D721Med (cell line): ENCODE measurements around the gene LPCAT2.
"Not testable (repeated sequence)": the region's sequence is repeated elsewhere in the genome, so short reads cannot be mapped to it uniquely, and the experiment has no call there.

Source experiments
- DNase-seq: peaks from one replicate; pipeline ENCODE4 v3.0.0; 2011; ENCODE audit warnings: low spot score; ENCODE audit not compliant: insufficient read length
- FAIRE-seq: peaks from 2 replicates; lab custom pipeline; 2011; peaks lifted over from hg19 to GRCh38; lab: Jason Lieb, UNC
- CTCF ChIP-seq: IDR thresholded peaks from 2 replicates; pipeline ENCODE4 v1.5.1; 2012; ENCODE audit warnings: mild to moderate bottlenecking, control low read depth; ENCODE audit not compliant: insufficient read depth; ENCODE audit errors: missing control alignments

Gene LPCAT2

DNA sequence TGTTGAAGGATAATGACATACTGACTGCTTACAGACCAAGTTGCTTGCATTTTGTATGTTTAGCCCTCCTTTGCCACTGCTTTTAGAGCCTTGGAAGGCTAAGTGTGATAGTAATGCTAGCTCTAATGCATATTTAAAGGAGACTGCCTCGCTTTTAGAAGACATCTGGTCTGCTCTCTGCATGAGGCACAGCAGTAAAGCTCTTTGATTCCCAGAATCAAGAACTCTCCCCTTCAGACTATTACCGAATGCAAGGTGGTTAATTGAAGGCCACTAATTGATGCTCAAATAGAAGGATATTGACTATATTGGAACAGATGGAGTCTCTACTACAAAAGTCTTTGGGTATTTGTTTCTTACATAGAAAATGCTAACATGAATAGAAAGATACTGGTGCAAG lies 76.8 kb downstream of the LPCAT2 start:
- FAIRE-seq (no peak), DNase-seq (no peak)
- TF ChIP-seq CTCF = no peak

GRCh38 chr16:55588799-55589198 lies 79.9 kb downstream of the LPCAT2 start:
- DNase-seq = no peak
- TF ChIP-seq CTCF = no peak
- FAIRE-seq = no peak

DNA sequence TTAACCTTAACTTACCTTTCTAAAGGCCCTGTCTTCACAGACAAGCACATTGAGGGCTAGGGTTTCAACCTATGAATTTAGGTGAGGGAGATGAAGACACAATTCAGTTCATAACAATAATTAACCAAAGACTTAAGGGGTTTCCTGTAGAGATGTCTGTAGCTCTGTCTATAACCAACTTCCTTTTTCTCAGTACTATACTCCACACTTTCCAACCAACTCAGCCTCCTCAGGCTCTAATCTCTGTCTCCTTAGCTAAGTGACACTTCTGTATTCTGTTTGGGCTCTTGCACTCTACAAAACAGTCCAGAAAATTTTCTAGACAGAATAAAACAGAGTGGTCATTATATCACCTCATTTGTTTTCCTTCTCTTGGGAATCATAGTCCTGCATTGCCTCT lies 83.4 kb downstream of the LPCAT2 start:
- DNase-seq = no peak
- no peak for TF ChIP-seq CTCF
- FAIRE-seq = no peak

DNA sequence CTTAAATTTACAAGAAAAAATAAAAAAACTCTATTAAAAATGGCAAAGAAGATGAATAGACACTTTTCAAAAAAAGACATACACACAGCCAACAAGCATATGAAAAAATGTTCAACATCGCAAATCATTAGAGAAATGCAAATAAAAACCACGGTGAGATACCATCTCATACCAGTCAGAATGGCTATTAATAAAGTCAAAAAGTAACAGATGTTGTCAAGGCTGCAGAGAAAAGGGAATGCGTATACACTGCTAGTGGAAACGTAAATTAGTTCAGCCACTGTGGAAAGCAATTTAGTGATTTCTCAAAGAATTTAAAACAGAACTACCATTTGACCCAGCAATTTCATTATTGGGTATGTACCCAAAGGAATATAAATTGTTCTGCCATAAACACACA lies 89.1 kb downstream of the LPCAT2 start:
- no peak for TF ChIP-seq CTCF
- DNase-seq = no peak
- no peak for FAIRE-seq

GRCh38 chr16:55605754-55606336 lies 97.0 kb downstream of the LPCAT2 start:
- TF ChIP-seq CTCF = no peak
- FAIRE-seq (no peak), DNase-seq (no peak)

DNA sequence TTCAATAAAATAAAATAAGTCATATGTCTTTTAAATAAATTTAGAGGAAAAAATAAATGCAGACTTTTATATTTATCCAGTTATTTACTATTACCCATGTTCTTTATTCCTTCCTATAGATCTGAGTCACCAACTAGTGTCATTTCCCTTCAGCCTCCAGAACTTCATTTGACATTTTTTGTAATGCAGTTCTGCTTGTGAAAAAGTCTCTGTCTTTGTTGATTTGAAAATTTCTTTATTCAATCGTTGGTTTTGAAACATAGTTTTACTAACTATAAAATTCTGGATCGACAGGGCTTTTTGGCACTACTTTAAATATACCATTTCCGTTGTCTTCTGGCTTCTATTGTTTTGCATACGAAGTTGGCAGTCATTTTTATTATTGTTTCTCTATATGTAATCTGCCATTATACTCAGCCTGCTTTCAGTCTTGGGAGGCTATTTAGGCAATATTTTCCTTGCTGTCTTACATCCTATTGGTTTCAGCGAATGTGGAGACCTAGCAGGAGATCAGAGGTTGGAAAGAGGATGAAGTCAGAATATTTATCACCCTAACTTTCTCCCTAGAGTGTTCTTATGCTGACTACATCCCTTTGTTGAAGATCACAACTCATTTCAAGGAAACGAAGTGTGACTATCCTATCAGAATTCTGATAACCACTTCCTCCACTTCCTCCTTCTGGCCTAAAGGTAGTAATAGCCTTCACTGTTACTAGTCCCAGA lies 104.9 kb downstream of the LPCAT2 start:
- FAIRE-seq = no peak
- no peak for TF ChIP-seq CTCF
- DNase-seq = no peak

DNA sequence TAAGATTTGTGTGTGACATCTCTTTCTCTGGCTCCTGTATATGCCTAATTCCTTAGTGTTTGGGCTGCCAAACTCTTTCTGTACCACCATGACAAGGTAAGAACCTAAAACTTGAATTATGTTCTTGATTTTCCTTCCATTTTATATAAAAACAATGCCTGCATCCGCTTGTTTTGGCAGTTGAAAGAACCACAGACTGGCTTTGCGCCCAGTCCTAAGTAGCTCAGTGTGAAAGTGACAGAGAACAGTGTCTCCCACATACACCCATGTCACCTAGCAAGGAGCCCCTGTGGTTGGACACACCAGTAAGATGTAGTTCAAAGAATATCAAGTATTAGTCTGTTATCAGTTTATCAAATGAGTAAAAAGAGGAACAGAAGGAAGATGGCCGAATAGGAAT lies 106.2 kb downstream of the LPCAT2 start:
- no peak for DNase-seq

DNA sequence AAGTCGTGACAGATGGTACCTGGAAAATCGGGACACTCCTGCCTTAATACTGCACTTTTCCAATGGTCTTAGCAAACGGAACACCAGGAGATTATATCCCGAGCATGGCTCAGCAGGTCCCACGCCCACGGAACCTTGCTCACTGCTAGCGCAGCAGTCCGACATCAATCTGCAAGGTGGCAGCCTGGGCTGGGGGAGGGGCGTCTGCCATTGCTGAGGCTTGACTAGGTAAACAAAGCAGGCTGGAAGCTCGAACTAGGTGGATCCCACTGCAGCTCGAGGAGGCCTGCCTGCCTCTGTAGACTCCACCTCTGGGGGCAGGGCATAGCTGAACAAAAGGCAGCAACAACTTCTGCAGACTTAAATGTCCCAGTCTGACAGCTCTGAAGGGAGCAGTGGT lies 106.8 kb downstream of the LPCAT2 start:
- DNase-seq, FAIRE-seq: not testable (repeated sequence)

More for the DNA sequence above, 106.2 kb downstream of the LPCAT2 start:
- TF ChIP-seq CTCF = no peak
- no peak for FAIRE-seq
